Measurements from ENCODE around the gene SZT2. TPM values are rescaled to one million over a fixed set of nuclear protein-coding genes. Genes with fewer than 3 reads are reported as not detected.

SZT2 gene
- total and polyA plus RNA-seq, 2 of the 4 experiments (the other 2 are of a cell fraction) = 9.5 to 14.3 TPM

DNA sequence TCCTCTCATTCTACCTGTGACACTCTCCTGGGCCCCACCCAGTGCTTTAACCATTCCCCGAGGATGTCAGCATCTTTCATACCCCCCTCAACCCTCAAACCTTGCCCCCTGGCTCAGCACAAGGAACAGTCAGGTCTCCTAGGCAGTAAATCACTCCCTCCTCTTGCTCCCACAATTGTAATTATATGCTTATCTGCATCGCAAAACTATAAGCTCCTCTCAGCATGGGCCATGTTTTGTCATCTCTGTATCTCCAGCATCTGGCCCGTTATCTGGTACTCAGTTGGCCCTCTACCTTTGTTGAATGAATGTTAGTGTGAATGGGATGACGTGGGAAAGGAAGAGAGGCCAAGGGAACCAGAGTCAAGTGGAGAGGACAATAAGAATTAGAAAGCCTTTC is 19.1 kb upstream of the SZT2 start:
- Histone ChIP-seq H3K4ac (ENCODE audit: low read depth, low read length) (no peak overlapping the region), H3K23ac (ENCODE audit: low read depth, low read length) (no peak overlapping the region), H3K18ac (ENCODE audit: low read depth, low read length) (no peak overlapping the region), H4K20me1 (ENCODE audit: insufficient read depth, low read length) (peaks cover 13% of the 10 kb centered on the region), H3K9ac (ENCODE audit: low read depth, low read length) (no peak overlapping the region), H3K14ac (replicated peaks; ENCODE audit: low read depth, low read length) (no peak overlapping the region), H3K4me1 (ENCODE audit: control insufficient read depth, insufficient read depth, low read length) (peaks cover 23% of the 10 kb centered on the region), H3K9me3 (ENCODE audit: control insufficient read depth, insufficient read depth, low read length) (no peaks in the 10 kb centered on the region), H3K9me1 (ENCODE audit: insufficient read depth, low read length) (peaks cover 14% of the 10 kb centered on the region), H2AFZ (replicated peaks; ENCODE audit: low read length, poor library complexity) (no peak overlapping the region), H4K91ac (ENCODE audit: insufficient read depth, low read depth, low read length) (no peak overlapping the region), H3K36me3 (ENCODE audit: control insufficient read depth, insufficient read depth, low read length) (peaks cover 8% of the 10 kb centered on the region; the same call in 1 of the 2 replicates), H3K79me1 (ENCODE audit: low read depth in 1 of 2, low read length in 2 of 2) (peaks cover 30 to 73% of the 10 kb centered on the region in 2 experiments), H3K56ac (ENCODE audit: extremely low read depth, insufficient read depth, low read length) (no peak overlapping the region), H3K27me3 (ENCODE audit: control insufficient read depth, insufficient read depth, low read length) (no peaks in the 10 kb centered on the region), H2AK5ac (ENCODE audit: low read depth, low read length) (peak overlapping the region; percentile 0; the same call in 1 of the 2 replicates), H4K8ac (ENCODE audit: low read depth in 2 of 2, low read length in 2 of 2) (no peak overlapping the region), H2BK15ac (ENCODE audit: low read depth, low read length) (no peak overlapping the region), H3K4me3 (ENCODE audit: insufficient read depth, low read depth, low read length) (no peak overlapping the region), H2BK20ac (ENCODE audit: low read depth, low read length) (no peak overlapping the region), H2AK9ac (replicated peaks; ENCODE audit: low read depth, low read length, poor library complexity) (no peak overlapping the region), H3K27ac (ENCODE audit: insufficient read depth, low read length) (no peak overlapping the region), H3K4me2 (ENCODE audit: low read depth, low read length) (no peak overlapping the region), H2BK120ac (ENCODE audit: low read depth, low read length) (no peak overlapping the region), H4K5ac (ENCODE audit: low read depth, low read length) (no peak overlapping the region), H2BK5ac (ENCODE audit: low read depth, low read length, poor library complexity, severe bottlenecking) (no peak overlapping the region)
- intact Hi-C loops (cut with micrococcal nuclease) = no loop called here
- no TSS peak for BruUV-seq (replicated peaks)
- POLR2A ChIA-PET (ENCODE audit: unreplicated experiment) = no interaction called here
- no peak for TF ChIP-seq CHD1 (IDR thresholded peaks at IDR 0.05; ENCODE audit: low read depth, low read length)
- TF ChIP-seq FOS (IDR thresholded peaks at IDR 0.05; ENCODE audit: low read depth, low read length) = no peak
- TF ChIP-seq, protein P1, sequence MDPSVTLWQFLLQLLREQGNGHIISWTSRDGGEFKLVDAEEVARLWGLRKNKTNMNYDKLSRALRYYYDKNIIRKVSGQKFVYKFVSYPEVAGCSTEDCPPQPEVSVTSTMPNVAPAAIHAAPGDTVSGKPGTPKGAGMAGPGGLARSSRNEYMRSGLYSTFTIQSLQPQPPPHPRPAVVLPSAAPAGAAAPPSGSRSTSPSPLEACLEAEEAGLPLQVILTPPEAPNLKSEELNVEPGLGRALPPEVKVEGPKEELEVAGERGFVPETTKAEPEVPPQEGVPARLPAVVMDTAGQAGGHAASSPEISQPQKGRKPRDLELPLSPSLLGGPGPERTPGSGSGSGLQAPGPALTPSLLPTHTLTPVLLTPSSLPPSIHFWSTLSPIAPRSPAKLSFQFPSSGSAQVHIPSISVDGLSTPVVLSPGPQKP (IDR thresholded peaks at IDR 0.05; ENCODE audit: borderline replicate concordance, low read depth, low read length) = no peak
- no peak for TF ChIP-seq CEBPB (IDR thresholded peaks at IDR 0.05; ENCODE audit: low read depth, low read length)
- no peak for TF ChIP-seq MXI1 (IDR thresholded peaks at IDR 0.05; ENCODE audit: borderline replicate concordance, low read depth, low read length)
- TF ChIP-seq RCOR1 (IDR thresholded peaks at IDR 0.05; ENCODE audit: insufficient replicate concordance, low read length) = no peak
- no peak for TF ChIP-seq POLR2A (IDR thresholded peaks at IDR 0.05; ENCODE audit: low read depth, low read length)
- in situ Hi-C loops (cut with MboI; ENCODE audit: low sequenced_read_pairs) = no loop called here
- CTCF ChIA-PET = no interaction called here
- no peak for DNase-seq
- 80% methylated on average over 1 of the region's 4 CpGs; no CpG with 5 or more reads in 1 of the 2 experiments for WGBS, 2 experiments (ENCODE audit: extremely low coverage in 2 of 2, insufficient read length in 1 of 2)
- dilution Hi-C loops (cut with HindIII; ENCODE audit: low sequenced_read_pairs, unreplicated experiment) = no loop called here
- no peak for ATAC-seq (ENCODE audit: low read depth)
